ENCODE results near the gene C2orf68. TPM values are rescaled to one million over a fixed set of nuclear protein-coding genes. Genes with fewer than 3 reads are reported as not detected.

Gene C2orf68
- total RNA-seq, 2 experiments from 2014 or later = 86.2 to 86.7 TPM

- intact Hi-C loops (cut with micrococcal nuclease; ENCODE audit: unreplicated experiment) = no loop called here
- Histone ChIP-seq H3K27ac (ENCODE audit: low read depth, low read length, poor library complexity, severe bottlenecking) (no peak overlapping the region), H3K79me2 (ENCODE audit: insufficient read depth, low read depth, low read length) (peaks cover 12% of the 10 kb centered on the region; the same call in 1 of the 2 replicates)
Measured at GRCh38 chr2:85596486-85597143, 15.3 kb downstream of the C2orf68 start.

GRCh38 chr2:85596026-85596333, 15.9 kb downstream of the C2orf68 start:
- Histone ChIP-seq H3K4me1 (ENCODE audit: insufficient read depth, low read length, poor library complexity, severe bottlenecking) (peaks cover 23% of the 10 kb centered on the region), H4K20me1 (ENCODE audit: insufficient read depth, low read length) (no peaks in the 10 kb centered on the region), H3K4me2 (ENCODE audit: low read length) (peak overlapping the region; percentile 87), H3K79me2 (ENCODE audit: insufficient read depth, low read depth, low read length) (peaks cover 12% of the 10 kb centered on the region; the same call in 1 of the 2 replicates), H2AFZ (ENCODE audit: low read length) (peak overlapping the region; percentile 79; the same call in 1 of the 2 replicates), H3K27ac (ENCODE audit: low read depth, low read length, poor library complexity, severe bottlenecking) (no peak overlapping the region), H3K9me3 (ENCODE audit: low read length) (no peaks in the 10 kb centered on the region), H3K36me3 (ENCODE audit: insufficient read depth, low read length) (peaks cover 8% of the 10 kb centered on the region; the same call in 1 of the 2 replicates), H3K4me3 (ENCODE audit: low read depth, low read length, poor library complexity, severe bottlenecking) (peak overlapping the region; percentile 89), H3K9me2 (ENCODE audit: insufficient read depth, low read length) (no peaks in the 10 kb centered on the region)
- BruUV-seq (replicated peaks) = no TSS peak
- POLR2A ChIA-PET = interaction anchor here (1.1 to 3.9 kb wide), 8 partner anchors 9 to 60 kb away, joined by 3 to 34 read pairs (median 6); partner anchors contain the start of genes C2orf68, MAT2A and VAMP8
- CTCF ChIA-PET (ENCODE audit: unreplicated experiment) = interaction anchor here (0.6 kb wide), 1 partner anchor 797 kb away, joined by 4 read pairs; no protein-coding TSS in a partner anchor
- intact Hi-C loops (cut with micrococcal nuclease; ENCODE audit: unreplicated experiment) = no loop called here
- DNase-seq (ENCODE audit: low spot score) = no peak
- TF ChIP-seq EZH2phosphoT487 (IDR thresholded peaks at IDR 0.05; ENCODE audit: borderline replicate concordance, low read depth, low read length) (no peak), CTCF (conservative IDR thresholded peaks at IDR 0.05; ENCODE audit: low read length) (no peak)

More at GRCh38 chr2:85596486-85597143, 15.3 kb downstream of the C2orf68 start:
- DNase-seq (ENCODE audit: low spot score) = no peak
- Histone ChIP-seq H3K4me3 (ENCODE audit: low read depth, low read length, poor library complexity, severe bottlenecking) (peak overlapping the region; percentile 89), H3K36me3 (ENCODE audit: insufficient read depth, low read length) (peaks cover 8% of the 10 kb centered on the region; the same call in 1 of the 2 replicates), H3K9me2 (ENCODE audit: insufficient read depth, low read length) (no peaks in the 10 kb centered on the region), H2AFZ (ENCODE audit: low read length) (no peak overlapping the region), H3K4me2 (ENCODE audit: low read length) (peak overlapping the region; percentile 87), H4K20me1 (ENCODE audit: insufficient read depth, low read length) (no peaks in the 10 kb centered on the region), H3K9me3 (ENCODE audit: low read length) (no peaks in the 10 kb centered on the region), H3K4me1 (ENCODE audit: insufficient read depth, low read length, poor library complexity, severe bottlenecking) (peaks cover 23% of the 10 kb centered on the region)
- ChIA-PET CTCF (ENCODE audit: unreplicated experiment) (interaction anchor here (0.6 to 0.8 kb wide), 2 partner anchors 9 to 798 kb away, joined by 3 to 4 read pairs; no protein-coding TSS in a partner anchor), POLR2A (interaction anchor here (0.6 to 3.9 kb wide), 7 partner anchors 9 to 60 kb away, joined by 3 to 34 read pairs (median 6); partner anchors contain the start of genes C2orf68, MAT2A and VAMP8)
- TF ChIP-seq EZH2phosphoT487 (IDR thresholded peaks at IDR 0.05; ENCODE audit: borderline replicate concordance, low read depth, low read length) (no peak), CTCF (conservative IDR thresholded peaks at IDR 0.05; ENCODE audit: low read length) (no peak)
- BruUV-seq (replicated peaks) = no TSS peak
